Neural cell (in vitro differentiated cells): Measurements from ENCODE around the gene XIAP.

Experiments used
- EP300 ChIP-seq: fragments of 450-650 bp; conservative IDR thresholded peaks from 2 replicates; pipeline ENCODE4 v1.6.1; 2014; ENCODE audit warnings: antibody characterized with exemption, mild to moderate bottlenecking, moderate library complexity; ENCODE audit not compliant: poor library complexity, severe bottlenecking
- EZH2 ChIP-seq: fragments of 200-600, 300-800 bp; shearing (Covaris generic), sonication (generic); IDR thresholded peaks from 2 replicates; pipeline ENCODE4 v1.6.1; 2014; ENCODE audit warnings: antibody characterized with exemption, low read length, borderline replicate concordance, mild to moderate bottlenecking; ENCODE audit not compliant: insufficient read depth, poor library complexity, severe bottlenecking
- MXI1 ChIP-seq: fragments of 450-650 bp; conservative IDR thresholded peaks from 2 replicates; pipeline ENCODE4 v1.6.1; 2014; ENCODE audit warnings: antibody characterized with exemption, mild to moderate bottlenecking; ENCODE audit not compliant: poor library complexity, severe bottlenecking
- POLR2AphosphoS5 ChIP-seq: IDR thresholded peaks from 2 replicates; pipeline ENCODE4 v1.6.1; 2012
- SMC3 ChIP-seq: fragments of 450-650 bp; conservative IDR thresholded peaks from 2 replicates; pipeline ENCODE4 v1.6.1; 2014; ENCODE audit warnings: antibody characterized with exemption, mild to moderate bottlenecking, moderate library complexity; ENCODE audit not compliant: poor library complexity
- TAF1 ChIP-seq: IDR thresholded peaks from 2 replicates; pipeline ENCODE4 v1.6.1; 2012; ENCODE audit warnings: low read depth
- TF ChIP-seq, protein P1 (sequence below): fragments of 450-650 bp; IDR thresholded peaks from 2 replicates; pipeline ENCODE4 v1.5.1; 2014; ENCODE audit warnings: antibody characterized with exemption, mild to moderate bottlenecking, moderate library complexity; ENCODE audit not compliant: poor library complexity, severe bottlenecking
- TF ChIP-seq, protein P2 (sequence below): IDR thresholded peaks from 2 replicates; pipeline ENCODE4 v1.6.1; 2012; ENCODE audit warnings: borderline replicate concordance

DNA sequence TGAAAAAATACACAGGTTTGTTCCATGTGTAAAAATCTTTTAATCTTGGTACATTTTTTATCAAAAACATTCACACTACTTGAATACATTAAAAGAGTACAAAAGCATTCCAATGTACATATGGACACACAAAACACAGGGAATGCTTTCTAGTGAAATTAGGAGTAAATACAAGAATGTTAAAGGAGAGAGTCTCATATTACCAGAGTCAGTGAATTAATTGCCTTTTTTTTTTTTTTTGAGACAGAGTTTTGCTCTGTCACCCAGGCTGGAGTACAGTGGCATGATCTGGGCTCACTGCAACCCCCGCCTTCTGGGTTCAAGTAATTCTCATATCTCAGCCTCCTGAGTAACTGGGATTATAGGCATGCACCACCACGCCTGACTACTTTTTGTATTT, 17.0 kb downstream of the XIAP start:
- TF ChIP-seq, protein P1, sequence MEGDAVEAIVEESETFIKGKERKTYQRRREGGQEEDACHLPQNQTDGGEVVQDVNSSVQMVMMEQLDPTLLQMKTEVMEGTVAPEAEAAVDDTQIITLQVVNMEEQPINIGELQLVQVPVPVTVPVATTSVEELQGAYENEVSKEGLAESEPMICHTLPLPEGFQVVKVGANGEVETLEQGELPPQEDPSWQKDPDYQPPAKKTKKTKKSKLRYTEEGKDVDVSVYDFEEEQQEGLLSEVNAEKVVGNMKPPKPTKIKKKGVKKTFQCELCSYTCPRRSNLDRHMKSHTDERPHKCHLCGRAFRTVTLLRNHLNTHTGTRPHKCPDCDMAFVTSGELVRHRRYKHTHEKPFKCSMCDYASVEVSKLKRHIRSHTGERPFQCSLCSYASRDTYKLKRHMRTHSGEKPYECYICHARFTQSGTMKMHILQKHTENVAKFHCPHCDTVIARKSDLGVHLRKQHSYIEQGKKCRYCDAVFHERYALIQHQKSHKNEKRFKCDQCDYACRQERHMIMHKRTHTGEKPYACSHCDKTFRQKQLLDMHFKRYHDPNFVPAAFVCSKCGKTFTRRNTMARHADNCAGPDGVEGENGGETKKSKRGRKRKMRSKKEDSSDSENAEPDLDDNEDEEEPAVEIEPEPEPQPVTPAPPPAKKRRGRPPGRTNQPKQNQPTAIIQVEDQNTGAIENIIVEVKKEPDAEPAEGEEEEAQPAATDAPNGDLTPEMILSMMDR: no peak
- TF ChIP-seq MXI1 (no peak), EZH2 (no peak), TAF1 (no peak), POLR2AphosphoS5 (no peak), EP300 (no peak), SMC3 (no peak)
- TF ChIP-seq, protein P2, sequence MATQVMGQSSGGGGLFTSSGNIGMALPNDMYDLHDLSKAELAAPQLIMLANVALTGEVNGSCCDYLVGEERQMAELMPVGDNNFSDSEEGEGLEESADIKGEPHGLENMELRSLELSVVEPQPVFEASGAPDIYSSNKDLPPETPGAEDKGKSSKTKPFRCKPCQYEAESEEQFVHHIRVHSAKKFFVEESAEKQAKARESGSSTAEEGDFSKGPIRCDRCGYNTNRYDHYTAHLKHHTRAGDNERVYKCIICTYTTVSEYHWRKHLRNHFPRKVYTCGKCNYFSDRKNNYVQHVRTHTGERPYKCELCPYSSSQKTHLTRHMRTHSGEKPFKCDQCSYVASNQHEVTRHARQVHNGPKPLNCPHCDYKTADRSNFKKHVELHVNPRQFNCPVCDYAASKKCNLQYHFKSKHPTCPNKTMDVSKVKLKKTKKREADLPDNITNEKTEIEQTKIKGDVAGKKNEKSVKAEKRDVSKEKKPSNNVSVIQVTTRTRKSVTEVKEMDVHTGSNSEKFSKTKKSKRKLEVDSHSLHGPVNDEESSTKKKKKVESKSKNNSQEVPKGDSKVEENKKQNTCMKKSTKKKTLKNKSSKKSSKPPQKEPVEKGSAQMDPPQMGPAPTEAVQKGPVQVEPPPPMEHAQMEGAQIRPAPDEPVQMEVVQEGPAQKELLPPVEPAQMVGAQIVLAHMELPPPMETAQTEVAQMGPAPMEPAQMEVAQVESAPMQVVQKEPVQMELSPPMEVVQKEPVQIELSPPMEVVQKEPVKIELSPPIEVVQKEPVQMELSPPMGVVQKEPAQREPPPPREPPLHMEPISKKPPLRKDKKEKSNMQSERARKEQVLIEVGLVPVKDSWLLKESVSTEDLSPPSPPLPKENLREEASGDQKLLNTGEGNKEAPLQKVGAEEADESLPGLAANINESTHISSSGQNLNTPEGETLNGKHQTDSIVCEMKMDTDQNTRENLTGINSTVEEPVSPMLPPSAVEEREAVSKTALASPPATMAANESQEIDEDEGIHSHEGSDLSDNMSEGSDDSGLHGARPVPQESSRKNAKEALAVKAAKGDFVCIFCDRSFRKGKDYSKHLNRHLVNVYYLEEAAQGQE: no peak
